OCI-LY7 (cell line): ENCODE results near the gene CYP26A1.

Experiments used
- CTCF ChIP-seq: fragments of 200-600 bp; sonication (generic); conservative IDR thresholded peaks from 2 replicates; pipeline ENCODE4 v1.5.1; 2014; ENCODE audit warnings: mild to moderate bottlenecking, antibody characterized with exemption, low read length, moderate library complexity, mixed read lengths
- EZH2phosphoT487 ChIP-seq: fragments of 200-600 bp; sonication (generic); IDR thresholded peaks from 2 replicates; pipeline ENCODE4 v1.6.1; 2018; ENCODE audit warnings: low read depth, borderline replicate concordance, mild to moderate bottlenecking, mixed run types, antibody characterized with exemption, low read length, moderate library complexity, mixed read lengths

DNA sequence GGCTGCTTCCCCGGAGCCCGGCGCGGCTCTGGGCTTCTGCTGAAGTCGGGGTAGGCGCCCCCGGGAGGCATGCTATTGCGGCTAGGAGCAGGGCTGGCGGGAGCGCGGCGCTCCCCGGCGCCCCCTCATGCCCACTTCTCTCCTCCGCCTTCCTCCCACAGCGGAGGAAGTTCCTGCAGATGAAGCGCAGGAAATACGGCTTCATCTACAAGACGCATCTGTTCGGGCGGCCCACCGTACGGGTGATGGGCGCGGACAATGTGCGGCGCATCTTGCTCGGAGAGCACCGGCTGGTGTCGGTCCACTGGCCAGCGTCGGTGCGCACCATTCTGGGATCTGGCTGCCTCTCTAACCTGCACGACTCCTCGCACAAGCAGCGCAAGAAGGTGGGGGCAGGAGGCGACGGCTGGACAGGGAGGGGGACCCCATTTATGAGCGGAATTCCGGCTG is 479 bp downstream of the CYP26A1 start:
- TF ChIP-seq CTCF (no peak), EZH2phosphoT487 (no peak)
